ENCODE data around the gene RNASEH2A. TPM values are rescaled to one million over a fixed set of nuclear protein-coding genes. Genes with fewer than 3 reads are reported as not detected.

Gene RNASEH2A
- polyA plus RNA-seq, 2 of the 4 experiments (the other 2 are of a cell fraction) = 37.2 to 45.5 TPM

DNA sequence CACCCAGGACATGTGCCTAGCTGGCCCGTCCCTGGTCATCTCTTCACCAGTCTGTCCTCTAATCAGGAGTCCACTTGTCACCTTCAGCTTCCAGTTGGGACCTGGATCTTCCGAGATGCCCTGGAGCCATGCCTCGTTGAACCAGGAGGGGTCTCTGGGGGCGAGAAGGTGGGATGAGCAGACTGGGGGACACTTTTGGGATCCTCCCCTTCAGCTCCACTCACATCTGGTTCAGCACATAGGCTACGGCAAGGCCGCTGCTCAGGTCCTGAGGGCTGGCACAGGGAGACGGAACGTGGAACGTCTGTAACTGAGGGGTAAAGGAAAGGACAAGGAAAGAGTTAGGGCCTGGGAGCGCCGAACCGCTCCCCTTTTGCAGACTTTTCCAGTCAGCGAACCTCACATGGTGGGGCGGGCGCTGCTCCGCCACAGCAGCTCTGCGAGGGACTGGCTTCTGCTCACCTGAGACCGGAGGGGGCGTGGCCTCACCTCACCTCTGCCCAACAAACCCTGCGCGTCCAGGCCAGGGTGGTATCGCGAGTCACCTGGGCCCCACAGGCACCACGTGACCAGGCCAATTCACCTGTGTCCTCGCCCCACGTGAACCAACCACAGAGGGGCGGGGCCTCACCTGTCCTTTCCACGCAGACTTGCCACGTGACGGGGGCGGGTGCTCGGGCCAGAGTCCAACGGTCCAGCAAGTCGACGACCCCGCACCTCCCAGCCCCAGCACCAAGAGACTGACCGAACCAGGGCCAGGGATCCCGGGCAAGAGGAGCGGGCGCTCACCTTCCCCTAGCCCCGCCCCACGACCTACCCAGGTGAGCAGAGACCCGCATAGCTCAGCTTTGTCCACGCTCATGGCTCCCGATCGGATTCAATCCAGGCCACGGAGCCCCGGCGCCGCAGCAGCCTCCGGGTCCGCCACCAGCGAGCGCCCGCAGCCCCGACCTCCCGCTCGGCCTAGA lies 31.5 kb upstream of the RNASEH2A start, which contains the start of gene HOOK2:
HOOK2 (minus strand) TSS at position 965 of the 968 bp plus-strand sequence; CDS start at position 862, 103 bp downstream.
- TF ChIP-seq, protein P1, sequence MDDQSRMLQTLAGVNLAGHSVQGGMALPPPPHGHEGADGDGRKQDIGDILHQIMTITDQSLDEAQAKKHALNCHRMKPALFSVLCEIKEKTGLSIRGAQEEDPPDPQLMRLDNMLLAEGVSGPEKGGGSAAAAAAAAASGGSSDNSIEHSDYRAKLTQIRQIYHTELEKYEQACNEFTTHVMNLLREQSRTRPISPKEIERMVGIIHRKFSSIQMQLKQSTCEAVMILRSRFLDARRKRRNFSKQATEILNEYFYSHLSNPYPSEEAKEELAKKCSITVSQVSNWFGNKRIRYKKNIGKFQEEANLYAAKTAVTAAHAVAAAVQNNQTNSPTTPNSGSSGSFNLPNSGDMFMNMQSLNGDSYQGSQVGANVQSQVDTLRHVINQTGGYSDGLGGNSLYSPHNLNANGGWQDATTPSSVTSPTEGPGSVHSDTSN (IDR thresholded peaks at IDR 0.05) = no peak
- TF ChIP-seq, protein P2, sequence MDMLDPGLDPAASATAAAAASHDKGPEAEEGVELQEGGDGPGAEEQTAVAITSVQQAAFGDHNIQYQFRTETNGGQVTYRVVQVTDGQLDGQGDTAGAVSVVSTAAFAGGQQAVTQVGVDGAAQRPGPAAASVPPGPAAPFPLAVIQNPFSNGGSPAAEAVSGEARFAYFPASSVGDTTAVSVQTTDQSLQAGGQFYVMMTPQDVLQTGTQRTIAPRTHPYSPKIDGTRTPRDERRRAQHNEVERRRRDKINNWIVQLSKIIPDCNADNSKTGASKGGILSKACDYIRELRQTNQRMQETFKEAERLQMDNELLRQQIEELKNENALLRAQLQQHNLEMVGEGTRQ (IDR thresholded peaks at IDR 0.05) = peak; percentile 80
- POLR2A ChIA-PET = interaction anchor here (2.3 kb wide), 1 partner anchor 17 kb away, joined by 7 read pairs; the partner anchor contains the start of gene JUNB
- H3K4me1 ChIP-seq = peaks cover 27% of the 10 kb centered on the region
- ATAC-seq (no peak), DNase-seq (ENCODE audit: low read depth in 1 of 2, low spot score in 1 of 2) (no peak), FAIRE-seq (no peak)
- CTCF ChIA-PET = interaction anchor here (1.6 to 29.7 kb wide), 4 partner anchors 13 to 72 kb away, joined by 3 to 901 read pairs (median 370); partner anchors contain the start of genes BEST2, GET3, JUNB and PRDX2
- peak within 1 kb of the TSS; percentile 71 for H3K4me3 ChIP-seq
- 56% methylated on average over 22 of the region's 58 CpGs for WGBS (ENCODE audit: missing lambda C conversion rate)
- no peaks in the 10 kb centered on the region for H3K9me3 ChIP-seq
- peak within 1 kb of the TSS; percentile 95 for H3K4me2 ChIP-seq
- peak within 1 kb of the TSS; percentile 76 to 99 for H3K27ac ChIP-seq

DNA sequence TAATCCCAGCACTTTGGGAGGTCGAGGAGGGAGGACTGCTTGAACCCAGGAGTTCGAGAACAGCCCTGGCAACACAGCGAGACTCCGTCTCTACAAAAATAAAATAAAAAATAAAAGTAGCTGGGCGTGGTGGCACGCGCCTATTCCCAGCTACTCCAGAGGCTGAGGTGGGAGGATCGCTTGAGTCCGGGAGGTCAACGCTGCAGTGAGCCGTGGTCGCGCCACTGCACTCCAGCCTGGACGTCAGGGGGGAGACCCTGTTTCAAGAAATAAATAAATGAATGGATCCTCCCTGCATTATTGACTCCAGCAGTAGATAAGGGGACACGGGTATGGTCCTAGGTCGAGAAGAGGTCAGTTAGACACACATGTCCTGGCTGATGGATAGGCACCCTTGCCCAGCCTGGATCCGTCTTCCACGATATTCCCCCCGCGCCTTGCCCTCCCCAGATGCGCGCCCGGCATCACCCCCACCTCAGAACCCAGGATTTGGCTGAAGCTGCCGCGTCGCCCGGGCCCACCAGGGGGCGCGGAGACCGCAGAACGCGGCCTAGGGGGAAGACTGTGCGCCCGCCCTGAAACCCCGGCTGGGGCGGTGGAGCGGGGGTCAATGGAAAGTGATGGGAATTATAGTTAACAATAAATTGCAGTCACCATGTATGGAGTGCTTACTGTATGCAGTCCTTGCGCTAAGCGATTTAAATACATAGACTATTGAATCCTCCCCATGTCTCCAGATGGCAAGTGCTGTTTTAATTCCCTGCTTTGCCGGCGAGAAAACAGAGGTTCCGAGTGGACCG lies 29.0 kb upstream of the RNASEH2A start:
- 14% methylated on average over 26 of the region's 43 CpGs for WGBS (ENCODE audit: missing lambda C conversion rate)
- FAIRE-seq (no peak), ATAC-seq (peak; percentile 56 to 75), DNase-seq (ENCODE audit: low read depth in 1 of 2, low spot score in 1 of 2) (peak in 1 of 2 experiments; percentile 77)
- POLR2A ChIA-PET = interaction anchor here (1.0 to 3.9 kb wide), 3 partner anchors 11 to 40 kb away, joined by 3 to 122 read pairs (median 24); partner anchors contain the start of genes GET3 and JUNB
- peak overlapping the region; percentile 91 to 99 for H3K27ac ChIP-seq
- TF ChIP-seq, protein P3, sequence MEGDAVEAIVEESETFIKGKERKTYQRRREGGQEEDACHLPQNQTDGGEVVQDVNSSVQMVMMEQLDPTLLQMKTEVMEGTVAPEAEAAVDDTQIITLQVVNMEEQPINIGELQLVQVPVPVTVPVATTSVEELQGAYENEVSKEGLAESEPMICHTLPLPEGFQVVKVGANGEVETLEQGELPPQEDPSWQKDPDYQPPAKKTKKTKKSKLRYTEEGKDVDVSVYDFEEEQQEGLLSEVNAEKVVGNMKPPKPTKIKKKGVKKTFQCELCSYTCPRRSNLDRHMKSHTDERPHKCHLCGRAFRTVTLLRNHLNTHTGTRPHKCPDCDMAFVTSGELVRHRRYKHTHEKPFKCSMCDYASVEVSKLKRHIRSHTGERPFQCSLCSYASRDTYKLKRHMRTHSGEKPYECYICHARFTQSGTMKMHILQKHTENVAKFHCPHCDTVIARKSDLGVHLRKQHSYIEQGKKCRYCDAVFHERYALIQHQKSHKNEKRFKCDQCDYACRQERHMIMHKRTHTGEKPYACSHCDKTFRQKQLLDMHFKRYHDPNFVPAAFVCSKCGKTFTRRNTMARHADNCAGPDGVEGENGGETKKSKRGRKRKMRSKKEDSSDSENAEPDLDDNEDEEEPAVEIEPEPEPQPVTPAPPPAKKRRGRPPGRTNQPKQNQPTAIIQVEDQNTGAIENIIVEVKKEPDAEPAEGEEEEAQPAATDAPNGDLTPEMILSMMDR (IDR thresholded peaks at IDR 0.05) = peak; percentile 77
- TF ChIP-seq, protein P4, sequence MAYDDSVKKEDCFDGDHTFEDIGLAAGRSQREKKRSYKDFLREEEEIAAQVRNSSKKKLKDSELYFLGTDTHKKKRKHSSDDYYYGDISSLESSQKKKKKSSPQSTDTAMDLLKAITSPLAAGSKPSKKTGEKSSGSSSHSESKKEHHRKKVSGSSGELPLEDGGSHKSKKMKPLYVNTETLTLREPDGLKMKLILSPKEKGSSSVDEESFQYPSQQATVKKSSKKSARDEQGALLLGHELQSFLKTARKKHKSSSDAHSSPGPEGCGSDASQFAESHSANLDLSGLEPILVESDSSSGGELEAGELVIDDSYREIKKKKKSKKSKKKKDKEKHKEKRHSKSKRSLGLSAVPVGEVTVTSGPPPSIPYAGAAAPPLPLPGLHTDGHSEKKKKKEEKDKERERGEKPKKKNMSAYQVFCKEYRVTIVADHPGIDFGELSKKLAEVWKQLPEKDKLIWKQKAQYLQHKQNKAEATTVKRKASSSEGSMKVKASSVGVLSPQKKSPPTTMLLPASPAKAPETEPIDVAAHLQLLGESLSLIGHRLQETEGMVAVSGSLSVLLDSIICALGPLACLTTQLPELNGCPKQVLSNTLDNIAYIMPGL (CRISPR knock-in tag; IDR thresholded peaks at IDR 0.05; ENCODE audit: borderline replicate concordance) = 0 out of 2 replicates have a peak, but pooled peaks have one; percentile 58
- peak; percentile 7; the same call in 1 of the 2 replicates for TF ChIP-seq GATA3 (IDR thresholded peaks at IDR 0.05; ENCODE audit: borderline replicate concordance)
- TF ChIP-seq, protein P5, sequence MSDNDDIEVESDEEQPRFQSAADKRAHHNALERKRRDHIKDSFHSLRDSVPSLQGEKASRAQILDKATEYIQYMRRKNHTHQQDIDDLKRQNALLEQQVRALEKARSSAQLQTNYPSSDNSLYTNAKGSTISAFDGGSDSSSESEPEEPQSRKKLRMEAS (IDR thresholded peaks at IDR 0.05) = peak; percentile 58
- TF ChIP-seq, protein P6, sequence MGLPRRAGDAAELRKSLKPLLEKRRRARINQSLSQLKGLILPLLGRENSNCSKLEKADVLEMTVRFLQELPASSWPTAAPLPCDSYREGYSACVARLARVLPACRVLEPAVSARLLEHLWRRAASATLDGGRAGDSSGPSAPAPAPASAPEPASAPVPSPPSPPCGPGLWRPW (IDR thresholded peaks at IDR 0.05) = no peak
- peak; percentile 16; the same call in 1 of the 2 replicates for TF ChIP-seq MAZ (IDR thresholded peaks at IDR 0.05; ENCODE audit: borderline replicate concordance, low read depth, low read length)
- no peak for TF ChIP-seq HEYL (CRISPR knock-in tag; IDR thresholded peaks at IDR 0.05)
- TF ChIP-seq FOSL2 (IDR thresholded peaks at IDR 0.05) = no peak
- TF ChIP-seq FOSL2 (CRISPR knock-in tag; IDR thresholded peaks at IDR 0.05) = 0 out of 2 replicates have a peak, but pooled peaks have one; percentile 6
- peak; percentile 90 for TF ChIP-seq SMC3 (IDR thresholded peaks at IDR 0.05)
- TF ChIP-seq, protein P1 (IDR thresholded peaks at IDR 0.05) = no peak
- TF ChIP-seq RAD21 (conservative IDR thresholded peaks at IDR 0.05 in 1 of 2, IDR thresholded peaks at IDR 0.05 in 1 of 2) = peak; percentile 75 to 80
- TF ChIP-seq, protein P7, sequence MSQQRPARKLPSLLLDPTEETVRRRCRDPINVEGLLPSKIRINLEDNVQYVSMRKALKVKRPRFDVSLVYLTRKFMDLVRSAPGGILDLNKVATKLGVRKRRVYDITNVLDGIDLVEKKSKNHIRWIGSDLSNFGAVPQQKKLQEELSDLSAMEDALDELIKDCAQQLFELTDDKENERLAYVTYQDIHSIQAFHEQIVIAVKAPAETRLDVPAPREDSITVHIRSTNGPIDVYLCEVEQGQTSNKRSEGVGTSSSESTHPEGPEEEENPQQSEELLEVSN (IDR thresholded peaks at IDR 0.05; ENCODE audit: borderline replicate concordance, low read depth) = no peak
- no peak for TF ChIP-seq HDAC2 (IDR thresholded peaks at IDR 0.05)
- H3K4me2 ChIP-seq = peak overlapping the region; percentile 86
- peaks cover 40% of the 10 kb centered on the region for H3K4me1 ChIP-seq
- no peaks in the 10 kb centered on the region for H3K9me3 ChIP-seq
- peak overlapping the region; percentile 55 for H3K4me3 ChIP-seq
- CTCF ChIA-PET = interaction anchor here (0.6 to 29.7 kb wide), 11 partner anchors 10 to 105 kb away, joined by 3 to 901 read pairs (median 5); partner anchors contain the start of genes BEST2, GET3, JUNB and PRDX2
